GM10266 (cell line): ENCODE measurements around the gene KRT9.
"Not testable (repeated sequence)": the region's sequence is repeated elsewhere in the genome, so short reads cannot be mapped to it uniquely, and the experiment has no call there.

ENCODE experiments used
- DNase-seq: peaks from one replicate; pipeline ENCODE4 v3.0.0; 2012; ENCODE audit errors: extremely low spot score
- TF ChIP-seq, protein P1 (sequence below): IDR thresholded peaks from 2 replicates; pipeline ENCODE4 v1.5.1; 2012; ENCODE audit warnings: mild to moderate bottlenecking, low read depth; ENCODE audit not compliant: control insufficient read depth, insufficient read depth; ENCODE audit errors: missing control alignments

KRT9 gene

DNA sequence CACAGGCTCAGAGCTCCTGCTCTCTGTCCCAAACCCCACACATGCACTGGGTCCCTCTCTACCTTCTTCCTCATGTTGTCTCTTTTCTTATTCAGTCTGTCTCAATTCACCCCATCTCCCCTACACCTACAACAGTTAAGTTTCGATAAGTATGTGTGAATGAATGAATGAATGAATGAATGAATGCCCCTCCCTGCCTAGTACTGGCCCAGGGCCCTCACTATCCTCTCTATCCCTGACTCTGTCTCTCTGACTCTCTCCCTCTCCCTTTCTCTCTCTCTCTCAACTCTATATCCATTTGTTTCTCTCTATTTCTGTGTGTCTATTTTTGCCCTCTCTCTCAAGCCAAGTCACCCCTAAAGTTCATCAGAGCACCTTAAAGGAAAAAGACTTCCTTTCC is 6.7 kb upstream of the KRT9 start:
- DNase-seq: no peak
- TF ChIP-seq, protein P1, sequence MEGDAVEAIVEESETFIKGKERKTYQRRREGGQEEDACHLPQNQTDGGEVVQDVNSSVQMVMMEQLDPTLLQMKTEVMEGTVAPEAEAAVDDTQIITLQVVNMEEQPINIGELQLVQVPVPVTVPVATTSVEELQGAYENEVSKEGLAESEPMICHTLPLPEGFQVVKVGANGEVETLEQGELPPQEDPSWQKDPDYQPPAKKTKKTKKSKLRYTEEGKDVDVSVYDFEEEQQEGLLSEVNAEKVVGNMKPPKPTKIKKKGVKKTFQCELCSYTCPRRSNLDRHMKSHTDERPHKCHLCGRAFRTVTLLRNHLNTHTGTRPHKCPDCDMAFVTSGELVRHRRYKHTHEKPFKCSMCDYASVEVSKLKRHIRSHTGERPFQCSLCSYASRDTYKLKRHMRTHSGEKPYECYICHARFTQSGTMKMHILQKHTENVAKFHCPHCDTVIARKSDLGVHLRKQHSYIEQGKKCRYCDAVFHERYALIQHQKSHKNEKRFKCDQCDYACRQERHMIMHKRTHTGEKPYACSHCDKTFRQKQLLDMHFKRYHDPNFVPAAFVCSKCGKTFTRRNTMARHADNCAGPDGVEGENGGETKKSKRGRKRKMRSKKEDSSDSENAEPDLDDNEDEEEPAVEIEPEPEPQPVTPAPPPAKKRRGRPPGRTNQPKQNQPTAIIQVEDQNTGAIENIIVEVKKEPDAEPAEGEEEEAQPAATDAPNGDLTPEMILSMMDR: no peak

DNA sequence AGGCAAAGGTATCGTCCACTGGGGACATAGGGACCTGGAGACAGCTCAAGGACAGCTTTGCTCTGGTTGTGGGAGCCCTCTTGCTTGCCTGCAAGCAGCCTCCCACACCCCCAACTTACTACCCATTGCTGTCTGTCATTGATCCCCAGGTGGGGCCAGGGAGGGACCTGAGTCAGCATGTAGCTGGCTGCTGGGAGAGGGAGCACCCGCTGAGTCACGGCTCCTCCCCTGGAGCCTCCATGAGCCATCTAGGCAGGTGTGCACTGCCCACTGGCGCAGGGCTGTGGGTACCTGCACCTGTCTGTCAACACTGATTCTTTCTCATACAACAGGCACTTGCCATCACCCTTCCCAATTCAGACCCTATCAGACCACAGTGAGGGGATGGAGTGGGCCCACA is 4.9 kb upstream of the KRT9 start:
- DNase-seq: not testable (repeated sequence)

DNA sequence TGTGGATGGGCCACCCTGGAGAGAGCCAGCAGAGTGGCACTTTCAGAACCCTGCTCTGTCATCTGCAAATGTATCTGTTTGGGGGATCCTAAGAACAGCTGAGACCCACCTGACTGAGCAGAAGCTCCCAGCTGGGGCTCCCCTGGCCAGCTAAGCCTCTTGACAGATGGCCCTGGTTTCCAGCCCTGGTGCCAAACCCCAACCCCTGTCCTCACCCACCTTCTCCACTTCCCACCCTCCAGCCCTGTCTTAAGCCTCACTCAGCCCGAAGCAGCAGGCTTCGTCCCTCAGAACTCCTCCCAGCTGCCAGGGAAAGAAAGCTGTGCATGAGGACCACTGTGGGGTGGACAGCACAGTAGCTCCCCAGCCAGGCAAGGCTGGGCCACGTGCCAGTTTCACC is 3.5 kb upstream of the KRT9 start:
- no peak for DNase-seq
- TF ChIP-seq, protein P1: no peak

DNA sequence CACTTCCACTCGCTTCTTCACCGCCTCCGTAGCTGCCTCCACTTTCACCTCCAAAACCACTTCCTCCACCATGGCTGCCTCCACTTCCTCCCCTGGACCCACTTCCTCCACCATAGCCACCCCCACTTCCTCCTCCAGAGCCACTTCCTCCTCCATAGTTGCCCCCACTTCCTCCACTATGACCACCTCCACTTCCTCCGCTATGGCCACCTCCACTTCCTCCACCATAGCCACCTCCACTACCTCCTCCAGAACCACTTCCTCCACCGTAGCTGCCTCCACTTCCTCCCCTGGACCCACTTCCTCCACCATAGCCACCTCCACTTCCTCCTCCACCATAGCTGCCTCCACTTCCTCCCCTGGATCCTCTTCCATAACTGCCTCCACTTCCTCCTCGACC is 4.5 kb downstream of the KRT9 start:
- no peak for DNase-seq
- TF ChIP-seq, protein P1: no peak

DNA sequence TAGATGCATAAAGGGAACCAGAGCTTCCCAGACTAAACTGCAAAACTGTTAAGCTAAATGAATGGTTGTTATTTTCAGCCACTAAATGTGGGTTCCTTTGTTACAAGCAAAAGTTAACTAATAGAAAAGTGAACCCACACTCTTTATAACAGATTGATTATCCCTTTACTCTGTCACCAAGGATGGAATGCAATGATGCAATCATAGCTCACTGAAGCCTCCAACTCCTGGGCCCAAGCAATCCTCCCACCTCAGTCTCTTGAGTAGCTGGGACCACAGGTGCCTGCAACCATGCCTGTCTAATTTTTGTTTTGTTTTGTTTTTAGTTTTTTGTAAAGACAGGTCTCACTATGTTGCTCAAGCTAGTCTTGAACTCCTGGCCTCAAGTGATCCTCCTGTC is 6.5 kb downstream of the KRT9 start:
- TF ChIP-seq, protein P1: no peak
- DNase-seq: no peak

DNA sequence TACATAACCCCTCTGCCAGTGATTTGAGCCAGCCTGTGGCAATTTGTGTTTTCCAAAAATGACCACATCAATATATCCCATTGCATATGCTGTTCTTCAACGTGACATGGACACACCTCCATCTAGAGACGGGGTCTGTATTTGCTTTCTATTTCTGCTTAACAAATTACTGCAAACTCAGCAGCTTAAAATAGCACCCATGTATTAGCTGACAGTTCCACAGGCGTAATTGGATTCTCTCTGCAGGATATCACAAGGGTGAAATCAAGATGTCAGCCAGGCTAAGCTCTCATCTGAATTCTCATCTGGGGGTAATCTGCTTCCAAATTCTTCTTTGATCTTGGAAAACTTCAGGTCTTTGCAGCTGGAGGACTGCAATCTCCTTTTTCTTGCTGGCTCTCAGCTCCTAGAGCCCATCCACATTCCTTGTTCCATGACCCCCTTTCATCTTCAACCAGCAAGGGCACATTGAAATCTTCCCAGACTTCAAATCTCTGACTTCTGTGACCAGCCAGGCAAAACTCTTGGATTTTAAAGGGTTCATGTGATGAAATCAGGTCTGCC is 8.2 kb downstream of the KRT9 start:
- DNase-seq: no peak
- TF ChIP-seq, protein P1: no peak

DNA sequence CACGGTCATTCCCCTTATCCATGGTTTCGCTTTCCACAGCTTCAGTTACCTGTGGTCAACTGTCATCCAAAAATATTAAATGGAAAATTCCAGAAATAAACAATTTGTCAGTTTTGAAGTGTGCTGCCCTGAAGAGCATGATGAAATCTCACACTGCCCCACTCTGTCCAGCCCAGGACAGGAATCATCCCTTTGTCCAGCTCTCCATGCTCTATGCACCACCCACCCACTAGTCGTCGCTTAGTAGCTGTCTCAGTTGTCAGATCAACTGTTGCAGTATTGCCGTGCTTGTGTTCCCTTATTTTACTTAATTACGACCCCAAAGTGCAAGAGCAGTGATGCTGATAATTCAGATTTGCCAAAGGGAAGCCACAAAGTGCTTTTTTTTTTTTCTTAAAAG is 10.3 kb downstream of the KRT9 start:
- no peak for DNase-seq
- TF ChIP-seq, protein P1: no peak

DNA sequence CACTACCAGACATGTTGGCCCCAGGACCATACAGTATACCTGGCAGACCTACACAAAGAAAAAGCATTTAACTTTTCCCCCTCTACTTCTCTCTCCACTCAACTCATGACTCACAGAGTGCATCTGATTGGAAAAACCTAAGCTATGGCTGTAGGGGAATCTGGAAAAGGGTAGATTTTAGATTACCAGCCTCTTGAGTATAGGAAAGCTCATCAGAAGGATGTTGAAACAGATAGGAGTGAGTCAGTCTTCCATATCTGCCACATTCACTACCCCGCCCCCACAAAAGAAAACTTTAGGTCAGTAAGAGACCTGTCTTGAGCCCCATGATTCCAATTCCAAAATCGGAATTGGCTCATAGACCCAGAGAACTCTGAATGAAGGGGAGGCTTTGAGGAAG is 12.3 kb downstream of the KRT9 start:
- TF ChIP-seq, protein P1: no peak
- DNase-seq: no peak
